ENCODE results near the gene KRTAP5-9.
"Not testable (repeated sequence)": the region's sequence is repeated elsewhere in the genome, so short reads cannot be mapped to it uniquely, and the experiment has no call there.

The KRTAP5-9 gene

GRCh38 chr11:71588314-71588713, 40.1 kb downstream of the KRTAP5-9 start:
- DNase-seq, result not testable (repeated sequence)

- peak; percentile 53 to 62 for DNase-seq
Measured at GRCh38 chr11:71588822-71589545, 40.8 kb downstream of the KRTAP5-9 start.

- DNase-seq, result not testable (repeated sequence)
Measured at GRCh38 chr11:71589546-71589920, 41.3 kb downstream of the KRTAP5-9 start.

Data from activated T-cell treated with anti-CD3 and anti-CD28 coated beads, Interleukin-2, amount 50 U/mL, for 48 hours (primary cell).